SK-N-SH (cell line): ENCODE measurements around the gene MACROD2. TPM values are rescaled to one million over a fixed set of nuclear protein-coding genes. Genes with fewer than 3 reads are reported as not detected.
"Not testable (repeated sequence)": the region's sequence is repeated elsewhere in the genome, so short reads cannot be mapped to it uniquely, and the experiment has no call there.

Experiments used
- CTCF ChIA-PET: fragments of 300-600, 350-600 bp; formaldehyde crosslinking; extraction: SDS; loops from one replicate; lab custom pipeline; 2021; lab: Yijun Ruan, JAX
- POLR2A ChIA-PET: fragments of 350-600 bp; sonication (Branson Sonifier 250); formaldehyde crosslinking; extraction: SDS; loops from one replicate; lab custom pipeline; 2020; ENCODE audit warnings: antibody characterized with exemption, inconsistent platforms; lab: Yijun Ruan, JAX
- DNase-seq: peaks from one replicate; pipeline ENCODE4 v3.0.0; 2012
- H2AFZ ChIP-seq: fragments of 200-600 bp; sonication (generic); 2 replicates; pipeline ENCODE4 v1.8.1; 2016; ENCODE audit warnings: antibody characterized with exemption, mild to moderate bottlenecking, low read depth
- H3F3A ChIP-seq: fragments of 200-600 bp; sonication (generic); replicated peaks from 2 replicates; pipeline ENCODE3; 2016; ENCODE audit warnings: antibody characterized with exemption, mild to moderate bottlenecking; ENCODE audit not compliant: insufficient read depth
- H3K27ac ChIP-seq, 2 experiments: fragments of 200-500 bp in 1 of 2; fragments of 200-600 bp in 1 of 2; sonication (Bioruptor generic) in 1 of 2; sonication (generic), shearing (Covaris generic) in 1 of 2; 2 replicates each; pipeline versions ENCODE4 v1.5.1 to v1.6.1; 2014 to 2016; ENCODE audit warnings: low read depth in 2 of 2, inconsistent platforms in 1 of 2, low read length in 1 of 2, mild to moderate bottlenecking in 1 of 2, mixed read lengths in 1 of 2
- H3K27me3 ChIP-seq: fragments of 200-600 bp; sonication (generic), shearing (Covaris generic); 2 replicates; pipeline ENCODE4 v1.6.1; 2016; ENCODE audit warnings: mixed run types; ENCODE audit not compliant: insufficient read depth
- H3K36me3 ChIP-seq, 2 experiments: fragments of 200-500 bp in 1 of 2; fragments of 200-600 bp in 1 of 2; sonication (Bioruptor generic) in 1 of 2; sonication (generic) in 1 of 2; replicated peaks in 1 of 2; 2 replicates each; pipeline versions ENCODE3 to v1.5.1; 2014 to 2016; ENCODE audit warnings: low read length in 1 of 2, mild to moderate bottlenecking in 1 of 2; ENCODE audit not compliant: insufficient read depth in 2 of 2, control insufficient read depth in 1 of 2
- H3K4me1 ChIP-seq, 2 experiments: fragments of 200-500 bp in 1 of 2; fragments of 200-600 bp in 1 of 2; sonication (Bioruptor generic) in 1 of 2; sonication (generic), shearing (Covaris generic) in 1 of 2; 2 replicates each; pipeline versions ENCODE4 v1.5.1 to v1.6.1; 2014 to 2016; ENCODE audit warnings: low read depth in 1 of 2, low read length in 1 of 2, mixed run types in 1 of 2; ENCODE audit not compliant: insufficient read depth in 2 of 2, control insufficient read depth in 1 of 2
- H3K4me2 ChIP-seq: fragments of 200-600 bp; sonication (generic), shearing (Covaris generic); 2 replicates; pipeline ENCODE4 v1.6.1; 2017; ENCODE audit warnings: mixed run types
- H3K4me3 ChIP-seq, 2 experiments: fragments of 200-500 bp in 1 of 2; fragments of 200-600 bp in 1 of 2; sonication (Bioruptor generic) in 1 of 2; sonication (generic), shearing (Covaris generic) in 1 of 2; 2 replicates each; pipeline versions ENCODE4 v1.5.1 to v1.8.1; 2014 to 2016; ENCODE audit warnings: low read depth in 2 of 2, inconsistent platforms in 1 of 2, low read length in 1 of 2, mild to moderate bottlenecking in 1 of 2, mixed read lengths in 1 of 2, moderate library complexity in 1 of 2
- H3K79me2 ChIP-seq: fragments of 200-600 bp; sonication (generic); 2 replicates; pipeline ENCODE4 v1.8.1; 2017; ENCODE audit warnings: mild to moderate bottlenecking; ENCODE audit not compliant: insufficient read depth
- H3K9ac ChIP-seq: fragments of 200-600 bp; sonication (generic); 2 replicates; pipeline ENCODE4 v1.6.1; 2017; ENCODE audit warnings: mixed run types
- H3K9me2 ChIP-seq: fragments of 200-600 bp; sonication (generic); 2 replicates; pipeline ENCODE4 v1.6.1; 2017; ENCODE audit warnings: mixed run types
- H3K9me3 ChIP-seq: fragments of 200-600 bp; sonication (generic); 2 replicates; pipeline ENCODE4 v1.6.1; 2017; ENCODE audit warnings: mixed run types, mild to moderate bottlenecking, moderate library complexity
- H4K20me1 ChIP-seq: fragments of 200-600 bp; sonication (generic); 2 replicates; pipeline ENCODE4 v1.6.1; 2017; ENCODE audit warnings: mild to moderate bottlenecking, mixed run types; ENCODE audit not compliant: insufficient read depth
- CHD2 ChIP-seq: fragments of 150-350 bp; IDR thresholded peaks from 2 replicates; pipeline ENCODE4 v1.6.1; 2018; ENCODE audit warnings: low read length; ENCODE audit not compliant: partially characterized antibody
- ELF1 ChIP-seq: IDR thresholded peaks from 2 replicates; pipeline ENCODE4 v1.4.0; 2012
- FOXM1 ChIP-seq: IDR thresholded peaks from 2 replicates; pipeline ENCODE4 v1.4.0; 2012; ENCODE audit warnings: low read depth, mild to moderate bottlenecking
- GABPA ChIP-seq: IDR thresholded peaks from 2 replicates; pipeline ENCODE4 v1.4.0; 2012; ENCODE audit warnings: low read depth, mild to moderate bottlenecking
- NFIC ChIP-seq: IDR thresholded peaks from 2 replicates; pipeline ENCODE4 v1.4.0; 2012; ENCODE audit warnings: borderline replicate concordance
- POLR2AphosphoS5 ChIP-seq: IDR thresholded peaks from 2 replicates; pipeline ENCODE4 v1.6.1; 2012; ENCODE audit warnings: low read depth, low read length
- RAD21 ChIP-seq: IDR thresholded peaks from 2 replicates; pipeline ENCODE4 v1.6.1; 2012; ENCODE audit warnings: mild to moderate bottlenecking, low read length
- RCOR1 ChIP-seq: fragments of 150-350 bp; IDR thresholded peaks from 2 replicates; pipeline ENCODE4 v1.6.1; 2017; ENCODE audit warnings: antibody characterized with exemption, low read length
- RXRA ChIP-seq: IDR thresholded peaks from 2 replicates; pipeline ENCODE4 v1.4.0; 2012; ENCODE audit warnings: low read depth, mild to moderate bottlenecking, borderline replicate concordance
- SIN3A ChIP-seq: IDR thresholded peaks from 2 replicates; pipeline ENCODE4 v1.6.1; 2012; ENCODE audit warnings: low read depth, mild to moderate bottlenecking, low read length, moderate library complexity, borderline replicate concordance
- SMC3 ChIP-seq: IDR thresholded peaks from 2 replicates; pipeline ENCODE4 v1.6.1; 2012; ENCODE audit warnings: low read depth, low read length, improper control_type of control experiment
- TEAD4 ChIP-seq: IDR thresholded peaks from 2 replicates; pipeline ENCODE4 v1.4.0; 2012; ENCODE audit warnings: mild to moderate bottlenecking, borderline replicate concordance; ENCODE audit not compliant: insufficient read depth
- WGBS: methylation state at CpG from one replicate; pipeline ENCODE4 v1.1.6; 2017; ENCODE audit warnings: low lambda C conversion rate; 5-methylcytosine and 5-hydroxymethylcytosine counted together
- polyA plus RNA-seq, 3 experiments: library from polyadenylated mRNA; depleted of rRNA; stranded (reverse); fragments of >200 nt; gene quantifications; 2 replicates each; pipeline ENCODE4 v1.2.3, GENCODE V29; 2012
- TF ChIP-seq, protein P1 (sequence below): IDR thresholded peaks from 2 replicates; pipeline ENCODE4; 2012
- TF ChIP-seq, protein P2 (sequence below): fragments of 150-350 bp; IDR thresholded peaks from 2 replicates; pipeline ENCODE4 v1.6.1; 2016; ENCODE audit warnings: mild to moderate bottlenecking, low read depth, low read length
- TF ChIP-seq, protein P3 (sequence below): IDR thresholded peaks from 2 replicates; pipeline ENCODE4 v1.4.0; 2012; ENCODE audit warnings: low read depth, borderline replicate concordance
- TF ChIP-seq, protein P4 (sequence below): IDR thresholded peaks from 2 replicates; pipeline ENCODE4 v1.4.0; 2012; ENCODE audit warnings: low read depth
- TF ChIP-seq, protein P5 (sequence below): fragments of 200-600 bp; sonication (generic); IDR thresholded peaks from 2 replicates; pipeline ENCODE4 v1.6.1; 2017; ENCODE audit warnings: antibody characterized with exemption, mild to moderate bottlenecking, moderate library complexity

MACROD2 gene
- polyA plus RNA-seq, 1 of the 3 experiments (the other 2 are of a cell fraction) = 0.33 TPM

DNA sequence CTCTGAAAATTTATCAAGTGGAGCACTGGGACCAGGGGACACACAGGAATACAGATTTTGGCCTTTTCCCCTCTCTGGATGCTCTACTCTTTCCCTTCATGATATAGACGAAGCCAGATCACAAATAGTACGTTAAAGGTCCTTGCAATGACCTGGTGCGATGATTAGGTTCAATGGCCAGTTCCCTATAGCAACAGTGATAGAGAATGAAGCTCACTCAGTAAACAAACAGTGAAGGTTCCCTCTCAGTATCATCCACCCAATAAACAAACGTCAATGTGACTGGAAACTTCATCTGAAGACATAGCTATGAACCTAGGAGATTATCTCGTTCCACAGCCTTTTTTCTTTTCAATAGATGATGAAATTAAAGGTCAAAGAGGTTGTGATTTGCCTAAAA lies 1981.7 kb downstream of the MACROD2 start:
- CTCF ChIA-PET = no interaction called here
- Histone ChIP-seq H3K9me2 (no peaks in the 10 kb centered on the region), H3K4me2 (no peak overlapping the region), H3K36me3 (no peaks in the 10 kb centered on the region), H3K9me3 (no peaks in the 10 kb centered on the region), H3K79me2 (no peaks in the 10 kb centered on the region), H3K9ac (no peak overlapping the region), H3K4me3 (no peak overlapping the region), H3K27me3 (no peaks in the 10 kb centered on the region), H3K4me1 (no peaks in the 10 kb centered on the region; a peak in 1 of 4 replicates), H2AFZ (no peak overlapping the region), H4K20me1 (no peaks in the 10 kb centered on the region), H3K27ac (no peak overlapping the region), H3F3A (no peaks in the 10 kb centered on the region)
- DNase-seq = no peak
- no peak for TF ChIP-seq POLR2AphosphoS5
- TF ChIP-seq SMC3 = no peak
- WGBS = 13% methylated on average over 5 of the region's 5 CpGs
- POLR2A ChIA-PET = no interaction called here

DNA sequence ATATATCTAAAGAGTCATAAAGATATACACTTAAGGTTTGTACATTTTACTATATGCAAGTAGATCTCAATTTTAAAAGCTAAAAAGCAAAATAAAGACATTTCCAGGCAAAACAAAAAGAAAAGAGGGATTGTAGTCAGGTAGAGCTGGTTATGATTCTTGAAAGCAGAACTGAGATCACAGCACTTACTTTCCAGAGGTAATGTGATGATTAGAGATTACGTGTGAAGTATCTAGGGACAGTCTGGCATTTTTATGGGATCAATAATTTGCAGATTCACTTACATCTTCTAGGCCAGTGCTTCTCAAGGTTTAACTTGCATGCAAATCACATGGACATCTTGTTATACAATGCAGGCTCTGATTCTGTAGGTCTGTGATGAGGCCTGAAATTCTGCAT lies 1982.4 kb downstream of the MACROD2 start:
- DNase-seq = no peak
- Histone ChIP-seq H3F3A (no peaks in the 10 kb centered on the region), H3K9me3 (no peaks in the 10 kb centered on the region), H4K20me1 (no peaks in the 10 kb centered on the region), H3K79me2 (no peaks in the 10 kb centered on the region), H3K4me1 (no peaks in the 10 kb centered on the region; a peak in 1 of 4 replicates), H3K4me2 (no peak overlapping the region), H3K9ac (no peak overlapping the region), H3K4me3 (no peak overlapping the region), H3K36me3 (no peaks in the 10 kb centered on the region), H3K27me3 (no peaks in the 10 kb centered on the region), H2AFZ (no peak overlapping the region), H3K9me2 (no peaks in the 10 kb centered on the region), H3K27ac (no peak overlapping the region)
- TF ChIP-seq NFIC (no peak), RAD21 (no peak), ELF1 (no peak), TEAD4 (no peak), SIN3A (no peak), FOXM1 (no peak), GABPA (no peak), CHD2 (no peak), RCOR1 (no peak), RXRA (no peak)
- TF ChIP-seq, protein P1, sequence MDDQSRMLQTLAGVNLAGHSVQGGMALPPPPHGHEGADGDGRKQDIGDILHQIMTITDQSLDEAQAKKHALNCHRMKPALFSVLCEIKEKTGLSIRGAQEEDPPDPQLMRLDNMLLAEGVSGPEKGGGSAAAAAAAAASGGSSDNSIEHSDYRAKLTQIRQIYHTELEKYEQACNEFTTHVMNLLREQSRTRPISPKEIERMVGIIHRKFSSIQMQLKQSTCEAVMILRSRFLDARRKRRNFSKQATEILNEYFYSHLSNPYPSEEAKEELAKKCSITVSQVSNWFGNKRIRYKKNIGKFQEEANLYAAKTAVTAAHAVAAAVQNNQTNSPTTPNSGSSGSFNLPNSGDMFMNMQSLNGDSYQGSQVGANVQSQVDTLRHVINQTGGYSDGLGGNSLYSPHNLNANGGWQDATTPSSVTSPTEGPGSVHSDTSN = no peak
- TF ChIP-seq, protein P2, sequence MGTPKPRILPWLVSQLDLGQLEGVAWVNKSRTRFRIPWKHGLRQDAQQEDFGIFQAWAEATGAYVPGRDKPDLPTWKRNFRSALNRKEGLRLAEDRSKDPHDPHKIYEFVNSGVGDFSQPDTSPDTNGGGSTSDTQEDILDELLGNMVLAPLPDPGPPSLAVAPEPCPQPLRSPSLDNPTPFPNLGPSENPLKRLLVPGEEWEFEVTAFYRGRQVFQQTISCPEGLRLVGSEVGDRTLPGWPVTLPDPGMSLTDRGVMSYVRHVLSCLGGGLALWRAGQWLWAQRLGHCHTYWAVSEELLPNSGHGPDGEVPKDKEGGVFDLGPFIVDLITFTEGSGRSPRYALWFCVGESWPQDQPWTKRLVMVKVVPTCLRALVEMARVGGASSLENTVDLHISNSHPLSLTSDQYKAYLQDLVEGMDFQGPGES = no peak
- TF ChIP-seq, protein P3, sequence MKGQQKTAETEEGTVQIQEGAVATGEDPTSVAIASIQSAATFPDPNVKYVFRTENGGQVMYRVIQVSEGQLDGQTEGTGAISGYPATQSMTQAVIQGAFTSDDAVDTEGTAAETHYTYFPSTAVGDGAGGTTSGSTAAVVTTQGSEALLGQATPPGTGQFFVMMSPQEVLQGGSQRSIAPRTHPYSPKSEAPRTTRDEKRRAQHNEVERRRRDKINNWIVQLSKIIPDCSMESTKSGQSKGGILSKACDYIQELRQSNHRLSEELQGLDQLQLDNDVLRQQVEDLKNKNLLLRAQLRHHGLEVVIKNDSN = no peak
- TF ChIP-seq, protein P4, sequence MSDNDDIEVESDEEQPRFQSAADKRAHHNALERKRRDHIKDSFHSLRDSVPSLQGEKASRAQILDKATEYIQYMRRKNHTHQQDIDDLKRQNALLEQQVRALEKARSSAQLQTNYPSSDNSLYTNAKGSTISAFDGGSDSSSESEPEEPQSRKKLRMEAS = no peak
- TF ChIP-seq, protein P5, sequence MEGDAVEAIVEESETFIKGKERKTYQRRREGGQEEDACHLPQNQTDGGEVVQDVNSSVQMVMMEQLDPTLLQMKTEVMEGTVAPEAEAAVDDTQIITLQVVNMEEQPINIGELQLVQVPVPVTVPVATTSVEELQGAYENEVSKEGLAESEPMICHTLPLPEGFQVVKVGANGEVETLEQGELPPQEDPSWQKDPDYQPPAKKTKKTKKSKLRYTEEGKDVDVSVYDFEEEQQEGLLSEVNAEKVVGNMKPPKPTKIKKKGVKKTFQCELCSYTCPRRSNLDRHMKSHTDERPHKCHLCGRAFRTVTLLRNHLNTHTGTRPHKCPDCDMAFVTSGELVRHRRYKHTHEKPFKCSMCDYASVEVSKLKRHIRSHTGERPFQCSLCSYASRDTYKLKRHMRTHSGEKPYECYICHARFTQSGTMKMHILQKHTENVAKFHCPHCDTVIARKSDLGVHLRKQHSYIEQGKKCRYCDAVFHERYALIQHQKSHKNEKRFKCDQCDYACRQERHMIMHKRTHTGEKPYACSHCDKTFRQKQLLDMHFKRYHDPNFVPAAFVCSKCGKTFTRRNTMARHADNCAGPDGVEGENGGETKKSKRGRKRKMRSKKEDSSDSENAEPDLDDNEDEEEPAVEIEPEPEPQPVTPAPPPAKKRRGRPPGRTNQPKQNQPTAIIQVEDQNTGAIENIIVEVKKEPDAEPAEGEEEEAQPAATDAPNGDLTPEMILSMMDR = no peak
- POLR2A ChIA-PET = no interaction called here
- WGBS = 53% methylated on average over 1 of the region's 1 CpG
- CTCF ChIA-PET = no interaction called here

DNA sequence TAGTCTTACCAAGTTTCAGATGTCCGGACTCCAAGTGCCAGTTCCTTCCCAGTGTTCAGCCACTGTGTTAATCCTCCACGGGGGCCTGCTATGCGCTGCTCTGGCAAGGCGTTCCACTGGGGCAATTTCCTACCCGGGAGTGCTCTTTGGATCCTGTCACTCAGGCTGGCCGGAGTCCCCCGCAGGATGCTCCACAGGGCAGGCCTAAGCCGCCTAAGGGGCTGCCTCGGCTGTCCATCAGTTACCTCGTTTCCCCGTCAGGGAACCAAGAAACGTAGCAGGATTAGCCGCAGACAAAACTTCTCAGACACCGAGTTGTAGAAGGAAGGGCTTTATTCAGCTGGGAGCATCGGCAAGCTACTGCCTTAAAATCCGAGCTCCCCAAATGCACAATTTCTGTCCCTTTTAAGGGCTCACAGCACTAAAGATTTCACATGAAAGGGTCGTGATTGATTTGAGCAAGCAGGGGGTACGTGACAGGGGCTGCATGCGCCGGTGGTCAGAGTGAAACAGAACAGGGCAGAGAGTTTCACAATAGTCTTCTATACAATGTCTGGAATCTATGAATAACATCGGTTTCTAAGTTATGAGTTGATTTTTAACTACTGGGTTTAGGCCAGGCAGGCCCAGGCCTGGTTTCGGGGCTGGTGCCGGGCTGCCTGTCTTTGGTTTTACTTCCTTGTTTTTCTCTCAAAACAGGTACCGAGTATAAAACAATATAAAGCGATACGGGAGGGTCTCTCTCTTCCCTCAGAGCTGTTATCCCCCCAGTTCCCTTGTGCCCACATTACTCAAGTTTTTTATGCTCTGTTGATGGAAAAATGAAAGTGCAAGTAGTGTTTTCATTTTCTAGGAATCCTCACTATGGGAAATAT lies 1990.4 kb downstream of the MACROD2 start:
- H3K4me2 ChIP-seq, H3K9ac ChIP-seq, H3K79me2 ChIP-seq, H3F3A ChIP-seq, H2AFZ ChIP-seq, H3K4me3 ChIP-seq, H3K9me3 ChIP-seq, H3K4me1 ChIP-seq, CTCF ChIA-PET, H4K20me1 ChIP-seq, H3K27ac ChIP-seq, H3K27me3 ChIP-seq, H3K36me3 ChIP-seq, POLR2A ChIA-PET, DNase-seq, H3K9me2 ChIP-seq: not testable (repeated sequence)
- WGBS = 77% methylated on average over 21 of the region's 26 CpGs
